Measurements from ENCODE around the gene VMAC. TPM values are rescaled to one million over a fixed set of nuclear protein-coding genes. Genes with fewer than 3 reads are reported as not detected.
A peak's percentile ranks its signal among the peaks of the same experiment; 100 is the strongest.

The VMAC gene
- total and polyA plus RNA-seq, 2 of the 8 experiments (the other 6 are each of a cell fraction or from before 2014, with no cell fraction given): 1.3 to 2.2 TPM

- H3K4me3 ChIP-seq (ENCODE audit: extremely low read depth in 1 of 4, insufficient read depth in 2 of 4, low read depth in 3 of 4, low read length in 4 of 4): no peak overlapping the region
- H3K36me3 ChIP-seq (ENCODE audit: control insufficient read depth in 2 of 4, insufficient read depth in 4 of 4, low read length in 3 of 4): no peaks in the 10 kb centered on the region
- no peak overlapping the region for H3K56ac ChIP-seq (replicated peaks; ENCODE audit: insufficient read length, low read depth, low read length)
- POLR2A ChIA-PET (ENCODE audit: partially characterized antibody): interaction anchor here (1.0 to 2.5 kb wide), 2 partner anchors 10 to 52 kb away, joined by 3 to 8 read pairs; no protein-coding TSS in a partner anchor
- H2BK15ac ChIP-seq (ENCODE audit: low read length): no peak overlapping the region
- H2BK120ac ChIP-seq (replicated peaks; ENCODE audit: low read depth, low read length): no peak overlapping the region
- no peak overlapping the region for H2AFZ ChIP-seq (ENCODE audit: low read length)
- peak overlapping the region in 1 of 2 experiments; percentile 34; a peak in 2 of 4 replicates for H3K4me2 ChIP-seq (ENCODE audit: insufficient read depth in 1 of 2, low read depth in 2 of 2, low read length in 2 of 2)
- H3K27me3 ChIP-seq (replicated peaks in 1 of 4; ENCODE audit: control insufficient read depth in 3 of 4, extremely low read depth in 1 of 4, insufficient read depth in 3 of 4, low read length in 3 of 4): 0 out of 7 replicates have a peak, but pooled peaks cover 0 to 2% (median 0%) of the 10 kb centered on the region in 4 experiments
- no peak overlapping the region for H3K14ac ChIP-seq (ENCODE audit: insufficient read length)
- H3K4ac ChIP-seq (replicated peaks; ENCODE audit: insufficient read length, low read depth, low read length): no peak overlapping the region
- WGBS, 2 experiments (ENCODE audit: extremely low coverage in 1 of 2, insufficient coverage in 1 of 2, insufficient read length in 1 of 2, insufficient replicate concordance in 2 of 2, low coverage in 1 of 2, low lambda C conversion rate in 2 of 2, missing lambda C conversion rate in 1 of 2): 76% methylated on average over 6 of the region's 6 CpGs; no CpG with 5 or more reads in 1 of the 2 experiments
- H4K20me1 ChIP-seq (replicated peaks in 1 of 2; ENCODE audit: control insufficient read depth in 1 of 2, insufficient read depth in 2 of 2, low read length in 2 of 2): no peaks in the 10 kb centered on the region
- FAIRE-seq (no peak), DNase-seq (ENCODE audit: low read depth in 1 of 2, low spot score in 2 of 2) (no peak)
- no peaks in the 10 kb centered on the region for H3K79me2 ChIP-seq (ENCODE audit: control insufficient read depth in 1 of 2, insufficient read depth in 2 of 2, low read length in 2 of 2)
- no peak overlapping the region for H4K91ac ChIP-seq (replicated peaks; ENCODE audit: insufficient read length, low read length)
- H3K27ac ChIP-seq (ENCODE audit: low read depth, low read length): no peak overlapping the region
- no peak overlapping the region for H2BK5ac ChIP-seq (ENCODE audit: low read depth, low read length)
- CTCF ChIA-PET (ENCODE audit: partially characterized antibody): interaction anchor here (0.7 to 1.6 kb wide), 3 partner anchors 11 to 76 kb away, joined by 3 to 9 read pairs (median 3); no protein-coding TSS in a partner anchor
- H3K18ac ChIP-seq (ENCODE audit: extremely low read depth, low read length): no peak overlapping the region
- H3K23ac ChIP-seq (ENCODE audit: insufficient read length): no peak overlapping the region
- no peak overlapping the region for H2AK5ac ChIP-seq (ENCODE audit: low read depth, low read length)
- no peak overlapping the region for H3K9ac ChIP-seq (replicated peaks in 1 of 4; ENCODE audit: extremely low read depth in 1 of 4, low read depth in 3 of 4, low read length in 3 of 4)
- H3K79me1 ChIP-seq (ENCODE audit: low read depth, low read length): no peaks in the 10 kb centered on the region
- H3K9me3 ChIP-seq (ENCODE audit: insufficient read depth in 2 of 2, low read depth in 1 of 2, low read length in 1 of 2): no peaks in the 10 kb centered on the region
- H3K23me2 ChIP-seq (ENCODE audit: low read depth, low read length): no peaks in the 10 kb centered on the region
- H4K5ac ChIP-seq (ENCODE audit: insufficient read length, low read depth, low read length): no peak overlapping the region
- H4K8ac ChIP-seq (ENCODE audit: extremely low read depth, insufficient read depth, low read length): no peak overlapping the region
- H3K4me1 ChIP-seq (replicated peaks in 1 of 4; ENCODE audit: control insufficient read depth in 3 of 4, insufficient read depth in 4 of 4, low read length in 3 of 4): peaks cover 0 to 17% (median 6%) of the 10 kb centered on the region in 4 experiments; a peak in 6 of 7 replicates
- H2BK20ac ChIP-seq (ENCODE audit: low read length): no peak overlapping the region
- no peak overlapping the region for H2BK12ac ChIP-seq (ENCODE audit: low read depth, low read length)
- TF ChIP-seq EP300 (IDR thresholded peaks at IDR 0.05; ENCODE audit: borderline replicate concordance in 1 of 2, low read depth in 2 of 2, low read length in 2 of 2) (no peak), ATF2 (IDR thresholded peaks at IDR 0.05; ENCODE audit: low read length) (no peak), TEAD4 (IDR thresholded peaks at IDR 0.05; ENCODE audit: low read depth, low read length) (no peak), KDM4A (IDR thresholded peaks at IDR 0.05; ENCODE audit: low read depth, low read length, severe bottlenecking) (no peak), EGR1 (IDR thresholded peaks at IDR 0.05; ENCODE audit: borderline replicate concordance, low read depth, low read length) (no peak), SUZ12 (IDR thresholded peaks at IDR 0.05; ENCODE audit: low read length) (no peak), TAF7 (optimal IDR thresholded peaks at IDR 0.05; ENCODE audit: borderline replicate concordance, low read depth, low read length) (no peak), CBX5 (IDR thresholded peaks at IDR 0.05; ENCODE audit: low read depth, low read length) (no peak), SRF (IDR thresholded peaks at IDR 0.05; ENCODE audit: low read depth, low read length) (no peak)
Measured at GRCh38 chr19:5880196-5880595, 24.5 kb upstream of the VMAC start.
